Colonic mucosa (tissue), 4 donors: Measurements from ENCODE around the gene SNX30. TPM values are rescaled to one million over a fixed set of nuclear protein-coding genes. Genes with fewer than 3 reads are reported as not detected.
A peak's percentile ranks its signal among the peaks of the same experiment; 100 is the strongest.

Source experiments
- DNase-seq: peaks from one replicate; pipeline ENCODE4 v3.0.0-alpha.2; 2020
- H3K27ac ChIP-seq: fragments of 200-600 bp; one replicate; pipeline ENCODE4 v1.8.0; 2021
- H3K27me3 ChIP-seq: fragments of 200-600 bp; one replicate; pipeline ENCODE4 v1.8.0; 2021
- H3K36me3 ChIP-seq: fragments of 200-600 bp; one replicate; pipeline ENCODE4 v1.8.0; 2021
- H3K4me1 ChIP-seq: fragments of 200-600 bp; one replicate; pipeline ENCODE4 v1.8.0; 2021; ENCODE audit warnings: mild to moderate bottlenecking
- H3K4me3 ChIP-seq: fragments of 200-600 bp; one replicate; pipeline ENCODE4 v1.8.0; 2021
- H3K9ac ChIP-seq, 2 donors: one replicate each; pipeline ENCODE4 v1.7.0; 2013; ENCODE audit warnings: control low read depth in 2 of 2, low read depth in 2 of 2, low read length in 2 of 2
- H3K9me3 ChIP-seq: fragments of 200-600 bp; one replicate; pipeline ENCODE4 v1.8.0; 2021
- intact Hi-C: fragments of 100-400 bp; cut with DNase I; formaldehyde crosslinking; loops from one replicate; pipeline ENCODE4 v1.14.1; 2022
- total RNA-seq, 2 donors: library from RNA; stranded (reverse); fragmentation: NEBNext Ultra II Directional in 1 of 2; extraction: Animal tissue kit (Norgen Biotek cat#: 25700) in 1 of 2; gene quantifications; one replicate each; pipeline ENCODE4 v1.2.1, GENCODE V29; 2021
- TF ChIP-seq, protein P1 (sequence below): fragments of 200-600 bp; IDR thresholded peaks from one replicate; pipeline ENCODE4 v1.8.0; 2022; ENCODE audit warnings: antibody characterized with exemption, mild to moderate bottlenecking
- donor health status: healthy.
- donor health status: DM: no; HTN: no; CAD: no.
- donor health status: DM: no; HTN: no; CAD: no.

The SNX30 gene
- total RNA-seq, 2 donors from 2014 or later, result 17.1 to 30.3 TPM

DNA sequence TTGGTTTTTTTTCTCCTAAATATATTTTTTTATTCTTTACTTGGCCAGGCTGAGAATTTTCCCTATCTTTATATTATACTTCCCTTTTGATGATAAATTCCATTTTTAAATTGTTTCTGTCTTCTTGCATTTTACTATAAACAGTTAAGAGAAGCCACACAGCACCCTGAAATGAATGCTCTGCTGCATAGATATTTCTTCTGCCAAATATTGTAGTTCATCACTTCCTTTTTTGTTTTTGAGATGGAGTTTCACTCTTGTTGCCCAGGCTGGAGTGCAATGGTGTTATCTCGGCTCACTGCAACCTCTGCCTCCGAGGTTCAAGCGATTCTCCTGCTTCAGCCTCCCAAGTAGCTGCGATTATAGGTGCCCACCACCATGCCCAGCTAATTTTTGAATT lies 24.1 kb upstream of the SNX30 start:
- no peaks in the 10 kb centered on the region for H3K4me1 ChIP-seq
- no peak overlapping the region for H3K4me3 ChIP-seq
- H3K27ac ChIP-seq, result no peak overlapping the region
- H3K36me3 ChIP-seq, result no peaks in the 10 kb centered on the region
- no peaks in the 10 kb centered on the region for H3K27me3 ChIP-seq
- H3K9me3 ChIP-seq, result no peaks in the 10 kb centered on the region
- DNase-seq, result no peak
- no peak overlapping the region for H3K9ac ChIP-seq
- TF ChIP-seq, protein P1, sequence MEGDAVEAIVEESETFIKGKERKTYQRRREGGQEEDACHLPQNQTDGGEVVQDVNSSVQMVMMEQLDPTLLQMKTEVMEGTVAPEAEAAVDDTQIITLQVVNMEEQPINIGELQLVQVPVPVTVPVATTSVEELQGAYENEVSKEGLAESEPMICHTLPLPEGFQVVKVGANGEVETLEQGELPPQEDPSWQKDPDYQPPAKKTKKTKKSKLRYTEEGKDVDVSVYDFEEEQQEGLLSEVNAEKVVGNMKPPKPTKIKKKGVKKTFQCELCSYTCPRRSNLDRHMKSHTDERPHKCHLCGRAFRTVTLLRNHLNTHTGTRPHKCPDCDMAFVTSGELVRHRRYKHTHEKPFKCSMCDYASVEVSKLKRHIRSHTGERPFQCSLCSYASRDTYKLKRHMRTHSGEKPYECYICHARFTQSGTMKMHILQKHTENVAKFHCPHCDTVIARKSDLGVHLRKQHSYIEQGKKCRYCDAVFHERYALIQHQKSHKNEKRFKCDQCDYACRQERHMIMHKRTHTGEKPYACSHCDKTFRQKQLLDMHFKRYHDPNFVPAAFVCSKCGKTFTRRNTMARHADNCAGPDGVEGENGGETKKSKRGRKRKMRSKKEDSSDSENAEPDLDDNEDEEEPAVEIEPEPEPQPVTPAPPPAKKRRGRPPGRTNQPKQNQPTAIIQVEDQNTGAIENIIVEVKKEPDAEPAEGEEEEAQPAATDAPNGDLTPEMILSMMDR, result no peak
- intact Hi-C loops, result no loop called here

DNA sequence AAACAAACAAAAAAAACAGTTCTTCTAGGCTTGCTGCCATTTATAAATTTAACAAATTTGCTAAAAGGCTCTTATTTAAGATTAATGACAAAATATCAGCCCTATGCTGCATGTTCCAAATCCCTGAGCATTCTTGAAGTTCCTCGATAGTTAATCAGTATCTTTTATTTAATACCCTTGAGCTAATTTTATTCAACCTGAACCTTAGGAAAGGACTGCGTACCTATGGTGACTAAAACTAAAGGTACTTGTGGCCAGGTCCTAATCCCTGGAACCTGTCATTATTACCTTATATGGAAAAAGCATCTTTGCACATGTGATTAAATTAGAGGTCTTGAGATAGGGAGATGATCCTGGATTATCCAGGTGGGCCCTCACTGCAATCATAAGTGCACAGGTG lies 22.2 kb upstream of the SNX30 start:
- no peaks in the 10 kb centered on the region for H3K4me1 ChIP-seq
- H3K27ac ChIP-seq, result no peak overlapping the region
- no peak for DNase-seq
- no peak overlapping the region for H3K4me3 ChIP-seq
- no peaks in the 10 kb centered on the region for H3K27me3 ChIP-seq
- TF ChIP-seq, protein P1, result no peak
- intact Hi-C loops, result no loop called here
- H3K9me3 ChIP-seq, result no peaks in the 10 kb centered on the region
- no peaks in the 10 kb centered on the region for H3K36me3 ChIP-seq
- H3K9ac ChIP-seq, result no peak overlapping the region

- intact Hi-C loops, result no loop called here
- Histone ChIP-seq H3K36me3 (no peaks in the 10 kb centered on the region), H3K9me3 (no peaks in the 10 kb centered on the region), H3K27ac (peak overlapping the region; percentile 61), H3K4me3 (no peak overlapping the region), H3K4me1 (no peaks in the 10 kb centered on the region), H3K9ac (no peak overlapping the region), H3K27me3 (no peaks in the 10 kb centered on the region)
- TF ChIP-seq, protein P1, result no peak
- peak; percentile 69 for DNase-seq
Measured at GRCh38 chr9:112731971-112732370, 18.6 kb upstream of the SNX30 start.

- Histone ChIP-seq H3K9ac (no peak overlapping the region), H3K4me1 (no peaks in the 10 kb centered on the region)
- intact Hi-C loops, result no loop called here
Measured at GRCh38 chr9:112734892-112735291, 15.7 kb upstream of the SNX30 start.

DNA sequence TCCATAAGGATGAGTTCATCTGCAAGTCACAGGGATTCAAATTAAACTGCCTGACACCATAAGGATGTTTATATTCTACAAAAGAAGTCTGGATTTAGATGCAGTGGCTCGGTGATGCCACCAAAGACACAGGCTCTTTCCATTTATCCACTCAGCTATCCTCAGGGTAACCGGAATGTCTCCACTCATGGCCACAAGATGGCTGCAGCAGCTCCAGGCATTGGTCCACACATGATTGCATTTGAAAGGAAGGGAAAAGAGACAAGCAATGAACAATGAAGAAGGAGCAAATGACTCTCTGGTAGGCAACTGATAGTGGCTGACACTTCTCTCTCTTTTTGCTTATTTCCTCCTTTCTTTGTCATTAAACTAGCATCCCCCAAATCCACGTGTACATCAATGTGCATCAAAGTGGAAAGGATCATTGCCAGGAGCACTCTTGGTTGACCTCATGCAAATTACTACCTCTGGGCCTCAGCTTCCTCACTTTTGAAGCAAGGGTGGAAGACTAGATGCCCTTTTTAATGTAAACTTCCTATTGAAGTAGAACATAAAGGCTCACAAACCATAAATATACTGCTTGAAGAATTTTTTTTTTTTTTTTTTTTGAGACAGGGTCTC lies 7.2 kb upstream of the SNX30 start:
- H3K4me3 ChIP-seq, result no peak overlapping the region
- H3K27ac ChIP-seq, result no peak overlapping the region
- intact Hi-C loops, result no loop called here
- no peaks in the 10 kb centered on the region for H3K27me3 ChIP-seq
- H3K9me3 ChIP-seq, result no peaks in the 10 kb centered on the region
- TF ChIP-seq, protein P1, result peak; percentile 12
- DNase-seq, result no peak
- H3K4me1 ChIP-seq, result no peaks in the 10 kb centered on the region
- no peak overlapping the region for H3K9ac ChIP-seq
- no peaks in the 10 kb centered on the region for H3K36me3 ChIP-seq

More at GRCh38 chr9:112734892-112735291, 15.7 kb upstream of the SNX30 start:
- no peak for DNase-seq
- TF ChIP-seq, protein P1, result no peak
- Histone ChIP-seq H3K36me3 (no peaks in the 10 kb centered on the region), H3K27me3 (no peaks in the 10 kb centered on the region), H3K9me3 (no peaks in the 10 kb centered on the region), H3K4me3 (no peak overlapping the region), H3K27ac (no peak overlapping the region)
